Keratinocyte (primary cell): ENCODE results near the gene C2CD3. TPM values are rescaled to one million over a fixed set of nuclear protein-coding genes. Genes with fewer than 3 reads are reported as not detected.

Experiments used
- DNase-seq: peaks from one replicate; pipeline ENCODE4 v3.0.0-alpha.2; 2011; ENCODE audit warnings: low read depth, missing footprints, low spot score
- FAIRE-seq: peaks from 2 replicates; lab custom pipeline; 2011; peaks lifted over from hg19 to GRCh38; lab: Jason Lieb, UNC
- H2AFZ ChIP-seq: 2 replicates; pipeline ENCODE4 v1.6.0; 2012; ENCODE audit warnings: low read length, control low read depth, inconsistent platforms; ENCODE audit not compliant: control insufficient read depth
- H3K27ac ChIP-seq: 2 replicates; pipeline ENCODE4 v1.5.1; 2011; ENCODE audit warnings: low read length; ENCODE audit not compliant: control insufficient read depth, insufficient read depth
- H3K27me3 ChIP-seq: 3 replicates; pipeline ENCODE4 v1.6.0; 2011; ENCODE audit warnings: low read length; ENCODE audit not compliant: control insufficient read depth, insufficient read depth; ENCODE audit errors: extremely low read depth
- H3K36me3 ChIP-seq, 2 experiments: 2 replicates in 1 of 2; 3 replicates in 1 of 2; pipeline ENCODE4 v1.5.1; 2011; ENCODE audit warnings: low read length in 2 of 2, mild to moderate bottlenecking in 1 of 2; ENCODE audit not compliant: control insufficient read depth in 2 of 2, insufficient read depth in 2 of 2; ENCODE audit errors: extremely low read depth in 1 of 2
- H3K4me1 ChIP-seq: 3 replicates; pipeline ENCODE4 v1.5.1; 2011; ENCODE audit warnings: low read length; ENCODE audit not compliant: control insufficient read depth, insufficient read depth; ENCODE audit errors: extremely low read depth
- H3K4me2 ChIP-seq: 3 replicates; pipeline ENCODE4 v1.6.0; 2011; ENCODE audit warnings: low read depth, low read length; ENCODE audit not compliant: control insufficient read depth, insufficient read depth; ENCODE audit errors: extremely low read depth
- H3K4me3 ChIP-seq, 3 experiments: fragments of 200-600 bp in 1 of 3; sonication (generic) in 1 of 3; 2 replicates in 2 of 3; 3 replicates in 1 of 3; pipeline ENCODE4 v1.5.1; 2011 to 2016; ENCODE audit warnings: low read length in 3 of 3, mild to moderate bottlenecking in 3 of 3, control low read depth in 2 of 3, inconsistent platforms in 1 of 3, low read depth in 1 of 3, mixed read lengths in 1 of 3, mixed run types in 1 of 3, moderate library complexity in 1 of 3; ENCODE audit not compliant: control insufficient read depth in 2 of 3, insufficient read depth in 2 of 3; ENCODE audit errors: extremely low read depth in 1 of 3
- H3K79me2 ChIP-seq: 2 replicates; pipeline ENCODE4 v1.6.0; 2012; ENCODE audit warnings: low read length; ENCODE audit not compliant: control insufficient read depth, insufficient read depth
- H3K9ac ChIP-seq: 3 replicates; pipeline ENCODE4 v1.6.0; 2011; ENCODE audit warnings: low read length; ENCODE audit not compliant: control insufficient read depth, insufficient read depth; ENCODE audit errors: extremely low read depth
- H3K9me1 ChIP-seq: 3 replicates; pipeline ENCODE4 v1.6.0; 2011; ENCODE audit warnings: low read length; ENCODE audit not compliant: control insufficient read depth, insufficient read depth; ENCODE audit errors: extremely low read depth
- H3K9me3 ChIP-seq: 2 replicates; pipeline ENCODE4 v1.5.1; 2012; ENCODE audit warnings: low read depth, low read length; ENCODE audit not compliant: control insufficient read depth
- H4K20me1 ChIP-seq: 3 replicates; pipeline ENCODE4 v1.6.0; 2011; ENCODE audit warnings: low read length; ENCODE audit not compliant: control insufficient read depth, insufficient read depth; ENCODE audit errors: extremely low read depth
- CTCF ChIP-seq, 3 experiments: IDR thresholded peaks in 1 of 3; conservative IDR thresholded peaks in 1 of 3; optimal IDR thresholded peaks in 1 of 3; 2 replicates in 2 of 3; 3 replicates in 1 of 3; pipeline versions ENCODE3 to v1.5.1; 2011; ENCODE audit warnings: low read length in 3 of 3, mild to moderate bottlenecking in 3 of 3, moderate library complexity in 2 of 3, control low read depth in 1 of 3, inconsistent platforms in 1 of 3; ENCODE audit not compliant: insufficient read depth in 2 of 3; ENCODE audit errors: extremely low read depth in 1 of 3
- EZH2 ChIP-seq: IDR thresholded peaks from one replicate; pipeline ENCODE4 v1.6.1; 2012; ENCODE audit warnings: inconsistent platforms, mild to moderate bottlenecking, low read length, moderate library complexity
- dilution Hi-C: fragments of 300-500 bp; cut with MboI; formaldehyde crosslinking; loops from one replicate; pipeline ENCODE4 v1.7.0; 2020; ENCODE audit warnings: low sequenced_read_pairs; ENCODE audit not compliant: extremely low pct_ligation_motif_present
- polyA plus RNA-seq, 5 experiments: library from polyadenylated mRNA; depleted of rRNA in 3 of 5; stranded (reverse) in 3 of 5; stranded (forward) in 1 of 5; unstranded in 1 of 5; fragments of >200 nt; gene quantifications; 1 replicate in 1 of 5; 2 replicates in 3 of 5; 3 replicates in 1 of 5; pipeline versions ENCODE4 v1.2.1 to v1.2.3, GENCODE V29; 2011 to 2012; ENCODE audit warnings: missing spikeins in 2 of 5, low read depth in 1 of 5, low replicate concordance in 1 of 5

C2CD3 gene
- polyA plus RNA-seq, 1 donor (not counting 4 experiments of a cell fraction or from before 2014, with no cell fraction given): 9.8 TPM

DNA sequence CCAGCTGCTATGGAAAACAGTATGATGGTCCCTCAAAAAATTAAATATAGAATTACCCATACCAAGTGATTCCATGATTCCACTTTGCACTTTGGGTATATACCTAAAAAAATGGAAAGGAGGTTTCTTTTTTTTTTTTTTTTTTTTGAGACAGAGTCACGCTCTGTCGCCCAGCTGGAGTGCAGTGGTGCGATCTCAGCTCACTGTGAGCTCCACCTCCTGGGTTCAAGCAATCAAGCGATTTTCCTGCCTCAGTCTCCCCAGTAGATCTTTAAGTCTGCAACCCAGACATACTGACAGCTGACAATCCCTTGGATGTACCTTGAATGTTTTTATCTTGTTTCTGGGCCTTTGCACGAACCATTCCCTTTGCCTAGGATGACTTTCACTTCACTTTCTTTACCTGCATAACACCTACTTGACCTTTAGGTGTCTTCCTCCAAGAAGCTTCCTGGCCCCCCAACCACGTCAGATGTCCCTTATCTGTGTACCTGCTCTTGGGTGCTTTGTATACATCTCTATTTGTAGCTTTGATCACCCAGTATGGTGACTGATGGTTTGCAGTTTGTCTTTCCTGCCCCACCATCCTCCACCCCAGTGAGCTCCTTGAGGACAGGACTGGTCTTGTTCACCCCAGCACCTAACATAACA lies 173.6 kb downstream of the C2CD3 start:
- no peak for TF ChIP-seq CTCF (optimal IDR thresholded peaks at IDR 0.05 in 1 of 3, IDR thresholded peaks at IDR 0.05 in 1 of 3, conservative IDR thresholded peaks at IDR 0.05 in 1 of 3; ENCODE audit: extremely low read depth in 1 of 3, insufficient read depth in 2 of 3, low read length in 3 of 3)
- no peak for TF ChIP-seq EZH2
- Histone ChIP-seq H3K9me3 (no peaks in the 10 kb centered on the region), H2AFZ (no peak overlapping the region), H3K27me3 (no peaks in the 10 kb centered on the region), H3K9me1 (no peaks in the 10 kb centered on the region), H3K36me3 (no peaks in the 10 kb centered on the region), H4K20me1 (no peaks in the 10 kb centered on the region), H3K4me1 (no peaks in the 10 kb centered on the region), H3K9ac (no peak overlapping the region), H3K4me2 (no peak overlapping the region), H3K4me3 (no peak overlapping the region), H3K79me2 (no peaks in the 10 kb centered on the region), H3K27ac (no peak overlapping the region)
- no peak for DNase-seq
- dilution Hi-C loops: no loop called here
- no peak for FAIRE-seq

DNA sequence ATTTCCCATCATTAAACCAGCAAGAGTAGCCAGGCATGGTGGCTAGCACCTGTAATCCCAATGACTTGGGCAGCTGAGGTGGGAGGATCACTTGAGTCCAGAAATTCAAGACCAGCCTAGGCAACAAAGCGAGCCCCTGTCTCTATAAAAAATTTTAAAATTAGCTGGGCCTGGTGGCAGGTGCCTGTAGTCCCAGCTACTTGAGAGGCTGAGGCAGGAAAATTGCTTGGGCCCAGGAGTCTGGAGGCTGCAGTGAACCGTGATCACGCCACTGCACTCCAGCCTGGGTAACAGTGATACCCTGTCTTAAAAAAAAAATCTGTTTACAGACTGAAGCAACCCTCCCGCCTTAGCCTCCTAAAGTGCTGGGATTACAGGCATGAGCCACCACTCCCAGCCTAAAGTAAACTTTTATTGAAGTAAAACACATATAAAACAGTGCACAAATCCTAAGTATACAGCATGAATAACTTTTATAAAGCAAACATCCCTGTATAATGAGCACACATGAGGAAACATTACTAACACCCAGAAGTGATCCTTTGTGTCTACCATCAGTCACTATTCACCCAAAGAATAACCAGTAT lies 174.5 kb downstream of the C2CD3 start:
- Histone ChIP-seq H3K4me2 (no peak overlapping the region), H2AFZ (no peak overlapping the region), H3K9ac (no peak overlapping the region), H3K4me1 (no peaks in the 10 kb centered on the region), H4K20me1 (no peaks in the 10 kb centered on the region), H3K36me3 (no peaks in the 10 kb centered on the region), H3K9me3 (no peaks in the 10 kb centered on the region), H3K4me3 (no peak overlapping the region), H3K27me3 (no peaks in the 10 kb centered on the region), H3K27ac (no peak overlapping the region), H3K9me1 (no peaks in the 10 kb centered on the region), H3K79me2 (no peaks in the 10 kb centered on the region)
- DNase-seq (no peak), FAIRE-seq (no peak)
- dilution Hi-C loops: no loop called here
- TF ChIP-seq EZH2 (no peak), CTCF (optimal IDR thresholded peaks at IDR 0.05 in 1 of 3, IDR thresholded peaks at IDR 0.05 in 1 of 3, conservative IDR thresholded peaks at IDR 0.05 in 1 of 3; ENCODE audit: extremely low read depth in 1 of 3, insufficient read depth in 2 of 3, low read length in 3 of 3) (no peak)
